GM12878 (cell line): ENCODE measurements around the gene SMARCC2. TPM values are rescaled to one million over a fixed set of nuclear protein-coding genes. Genes with fewer than 3 reads are reported as not detected.

ENCODE experiments used
- BMI1 ChIP-seq: fragments of 450-650 bp; IDR thresholded peaks from 2 replicates; pipeline ENCODE4 v1.6.1; 2016; ENCODE audit warnings: mild to moderate bottlenecking, moderate library complexity, borderline replicate concordance
- DPF2 ChIP-seq: fragments of 450-650 bp; IDR thresholded peaks from 2 replicates; pipeline ENCODE4 v1.6.1; 2017; ENCODE audit warnings: mild to moderate bottlenecking
- ESRRA ChIP-seq: IDR thresholded peaks from 2 replicates; pipeline ENCODE4 v1.6.1; 2012; ENCODE audit warnings: mild to moderate bottlenecking, low read length, improper control_type of control experiment
- GATAD2B ChIP-seq: fragments of 450-650 bp; conservative IDR thresholded peaks from 2 replicates; pipeline ENCODE4 v1.6.1; 2017; ENCODE audit warnings: low read depth, mild to moderate bottlenecking, moderate library complexity
- HDAC6 ChIP-seq: fragments of 200-600 bp; sonication (generic); IDR thresholded peaks from one replicate; pipeline ENCODE4 v1.8.0; 2017; ENCODE audit warnings: antibody characterized with exemption; ENCODE audit not compliant: unreplicated experiment
- NR2F1 ChIP-seq: fragments of 450-650 bp; conservative IDR thresholded peaks from 2 replicates; pipeline ENCODE4 v1.6.1; 2017; ENCODE audit warnings: mild to moderate bottlenecking
- RBBP5 ChIP-seq: fragments of 200-600 bp; sonication (generic); conservative IDR thresholded peaks from 2 replicates; pipeline ENCODE4 v1.6.1; 2016
- SMAD1 ChIP-seq: fragments of 450-650 bp; IDR thresholded peaks from 2 replicates; pipeline ENCODE4 v1.6.1; 2018; ENCODE audit warnings: mild to moderate bottlenecking, low read depth; ENCODE audit not compliant: partially characterized antibody
- STAT3 ChIP-seq: IDR thresholded peaks from 2 replicates; pipeline ENCODE4 v1.6.1; 2011; ENCODE audit warnings: low read depth, low read length, improper control_type of control experiment
- WRNIP1 ChIP-seq: IDR thresholded peaks from 2 replicates; pipeline ENCODE4 v1.6.1; 2011; ENCODE audit warnings: low read depth, low read length, improper control_type of control experiment, borderline replicate concordance
- polyA plus RNA-seq, 11 experiments: library from polyadenylated mRNA; depleted of rRNA in 4 of 11; unstranded in 6 of 11; stranded (reverse) in 5 of 11; fragments of >200 nt; fragmentation: Nextera tagmentation in 4 of 11; fragmentation: Illumina TruSeq in 1 of 11; extraction: Ambion mirVana in 4 of 11; extraction: Trizol in 1 of 11; gene quantifications; 1 replicate in 1 of 11; 2 replicates in 10 of 11; pipeline versions ENCODE4 v1.2.1 to v1.2.3, GENCODE V29; 2011 to 2016; ENCODE audit warnings: inconsistent platforms in 2 of 11, missing spikeins in 2 of 11, low read depth in 1 of 11
- total RNA-seq, 4 experiments: library from RNA; depleted of rRNA in 3 of 4; stranded (reverse); fragments of >200 nt in 3 of 4; fragmentation: Illumina TruSeq in 1 of 4; extraction: Trizol in 1 of 4; gene quantifications; 2 replicates each; pipeline versions ENCODE4 v1.2.1 to v1.2.3, GENCODE V29; 2013 to 2021
- TF ChIP-seq, protein P1 (sequence below): IDR thresholded peaks from 2 replicates; pipeline ENCODE4 v1.6.1; 2011; ENCODE audit warnings: borderline replicate concordance, low read depth, mild to moderate bottlenecking, moderate library complexity, mixed read lengths, low read length; ENCODE audit not compliant: insufficient read depth; ENCODE audit errors: extremely low read length
- TF ChIP-seq, protein P2 (sequence below): IDR thresholded peaks from 2 replicates; pipeline ENCODE4 v1.6.1; 2012; ENCODE audit warnings: low read depth, low read length, improper control_type of control experiment
- TF ChIP-seq, protein P3 (sequence below): fragments of 450-650 bp; IDR thresholded peaks from 2 replicates; pipeline ENCODE4 v1.6.1; 2017; ENCODE audit warnings: borderline replicate concordance
- TF ChIP-seq, protein P4 (sequence below): fragments of 450-650 bp; IDR thresholded peaks from 2 replicates; pipeline ENCODE4 v1.6.1; 2018; ENCODE audit warnings: mild to moderate bottlenecking, low read depth, moderate library complexity; ENCODE audit not compliant: partially characterized antibody

The SMARCC2 gene
- total and polyA plus RNA-seq, 10 of the 15 experiments (the other 5 are each of a cell fraction or from before 2014, with no cell fraction given), result 13.6 to 71.2 (median 42.3) TPM

DNA sequence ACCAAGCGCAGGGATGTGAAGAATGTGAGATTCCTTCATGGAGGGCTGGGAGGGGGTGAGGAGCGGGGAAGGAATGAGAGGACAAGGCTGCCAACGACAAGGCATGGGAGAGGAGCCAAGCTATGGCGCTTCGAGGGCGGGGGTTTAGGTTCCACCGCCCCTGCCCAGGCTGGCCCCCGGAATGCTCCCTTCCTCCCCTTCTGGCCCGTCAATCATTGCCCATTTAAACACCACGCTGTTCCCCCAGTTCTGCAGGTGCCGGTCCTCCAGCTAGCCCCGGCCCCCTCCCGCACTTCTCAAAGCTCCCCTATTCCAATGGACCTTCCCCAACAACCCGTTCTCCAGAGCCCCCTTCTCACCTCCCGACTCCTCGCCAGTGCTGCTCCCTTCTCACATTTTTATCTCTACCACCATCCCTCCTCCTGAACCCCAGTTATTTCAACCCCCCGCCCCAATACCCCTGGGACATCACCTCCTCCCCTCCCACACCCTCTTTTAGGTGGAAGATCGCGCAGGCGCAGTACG lies 32.0 kb upstream of the SMARCC2 start (continued):
- TF ChIP-seq, protein P1, sequence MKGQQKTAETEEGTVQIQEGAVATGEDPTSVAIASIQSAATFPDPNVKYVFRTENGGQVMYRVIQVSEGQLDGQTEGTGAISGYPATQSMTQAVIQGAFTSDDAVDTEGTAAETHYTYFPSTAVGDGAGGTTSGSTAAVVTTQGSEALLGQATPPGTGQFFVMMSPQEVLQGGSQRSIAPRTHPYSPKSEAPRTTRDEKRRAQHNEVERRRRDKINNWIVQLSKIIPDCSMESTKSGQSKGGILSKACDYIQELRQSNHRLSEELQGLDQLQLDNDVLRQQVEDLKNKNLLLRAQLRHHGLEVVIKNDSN, result no peak
- TF ChIP-seq WRNIP1 (no peak), STAT3 (no peak), HDAC6 (no peak), ESRRA (no peak), DPF2 (0 out of 2 replicates have a peak, but pooled peaks have one; percentile 41), GATAD2B (peak; percentile 26; the same call in 1 of the 2 replicates), BMI1 (no peak), NR2F1 (peak; percentile 67), RBBP5 (no peak), SMAD1 (no peak)
- TF ChIP-seq, protein P2, sequence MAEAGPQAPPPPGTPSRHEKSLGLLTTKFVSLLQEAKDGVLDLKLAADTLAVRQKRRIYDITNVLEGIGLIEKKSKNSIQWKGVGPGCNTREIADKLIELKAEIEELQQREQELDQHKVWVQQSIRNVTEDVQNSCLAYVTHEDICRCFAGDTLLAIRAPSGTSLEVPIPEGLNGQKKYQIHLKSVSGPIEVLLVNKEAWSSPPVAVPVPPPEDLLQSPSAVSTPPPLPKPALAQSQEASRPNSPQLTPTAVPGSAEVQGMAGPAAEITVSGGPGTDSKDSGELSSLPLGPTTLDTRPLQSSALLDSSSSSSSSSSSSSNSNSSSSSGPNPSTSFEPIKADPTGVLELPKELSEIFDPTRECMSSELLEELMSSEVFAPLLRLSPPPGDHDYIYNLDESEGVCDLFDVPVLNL, result no peak
- TF ChIP-seq, protein P3, sequence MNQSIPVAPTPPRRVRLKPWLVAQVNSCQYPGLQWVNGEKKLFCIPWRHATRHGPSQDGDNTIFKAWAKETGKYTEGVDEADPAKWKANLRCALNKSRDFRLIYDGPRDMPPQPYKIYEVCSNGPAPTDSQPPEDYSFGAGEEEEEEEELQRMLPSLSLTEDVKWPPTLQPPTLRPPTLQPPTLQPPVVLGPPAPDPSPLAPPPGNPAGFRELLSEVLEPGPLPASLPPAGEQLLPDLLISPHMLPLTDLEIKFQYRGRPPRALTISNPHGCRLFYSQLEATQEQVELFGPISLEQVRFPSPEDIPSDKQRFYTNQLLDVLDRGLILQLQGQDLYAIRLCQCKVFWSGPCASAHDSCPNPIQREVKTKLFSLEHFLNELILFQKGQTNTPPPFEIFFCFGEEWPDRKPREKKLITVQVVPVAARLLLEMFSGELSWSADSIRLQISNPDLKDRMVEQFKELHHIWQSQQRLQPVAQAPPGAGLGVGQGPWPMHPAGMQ, result no peak
- TF ChIP-seq, protein P4, sequence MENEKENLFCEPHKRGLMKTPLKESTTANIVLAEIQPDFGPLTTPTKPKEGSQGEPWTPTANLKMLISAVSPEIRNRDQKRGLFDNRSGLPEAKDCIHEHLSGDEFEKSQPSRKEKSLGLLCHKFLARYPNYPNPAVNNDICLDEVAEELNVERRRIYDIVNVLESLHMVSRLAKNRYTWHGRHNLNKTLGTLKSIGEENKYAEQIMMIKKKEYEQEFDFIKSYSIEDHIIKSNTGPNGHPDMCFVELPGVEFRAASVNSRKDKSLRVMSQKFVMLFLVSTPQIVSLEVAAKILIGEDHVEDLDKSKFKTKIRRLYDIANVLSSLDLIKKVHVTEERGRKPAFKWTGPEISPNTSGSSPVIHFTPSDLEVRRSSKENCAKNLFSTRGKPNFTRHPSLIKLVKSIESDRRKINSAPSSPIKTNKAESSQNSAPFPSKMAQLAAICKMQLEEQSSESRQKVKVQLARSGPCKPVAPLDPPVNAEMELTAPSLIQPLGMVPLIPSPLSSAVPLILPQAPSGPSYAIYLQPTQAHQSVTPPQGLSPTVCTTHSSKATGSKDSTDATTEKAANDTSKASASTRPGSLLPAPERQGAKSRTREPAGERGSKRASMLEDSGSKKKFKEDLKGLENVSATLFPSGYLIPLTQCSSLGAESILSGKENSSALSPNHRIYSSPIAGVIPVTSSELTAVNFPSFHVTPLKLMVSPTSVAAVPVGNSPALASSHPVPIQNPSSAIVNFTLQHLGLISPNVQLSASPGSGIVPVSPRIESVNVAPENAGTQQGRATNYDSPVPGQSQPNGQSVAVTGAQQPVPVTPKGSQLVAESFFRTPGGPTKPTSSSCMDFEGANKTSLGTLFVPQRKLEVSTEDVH, result no peak
